ENCODE results near the gene RNF38.

GRCh38 chr9:36448017-36448416 is 47.9 kb upstream of the RNF38 start:
- TF ChIP-seq ZBTB21 (tag by site-specific recombination; IDR thresholded peaks at IDR 0.05) (no peak), ZNF140 (tag by site-specific recombination; IDR thresholded peaks at IDR 0.05) (no peak), ZNF830 (tag by site-specific recombination; IDR thresholded peaks at IDR 0.05; ENCODE audit: low read depth) (no peak), CTCF (tag by site-specific recombination; IDR thresholded peaks at IDR 0.05) (no peak), ZNF558 (tag by site-specific recombination; IDR thresholded peaks at IDR 0.05) (no peak), TRIM28 (IDR thresholded peaks at IDR 0.05; ENCODE audit: borderline replicate concordance, low read length) (no peak), ZNF426 (tag by site-specific recombination; IDR thresholded peaks at IDR 0.05) (no peak), REST (tag by site-specific recombination; IDR thresholded peaks at IDR 0.05) (no peak), ZNF707 (tag by site-specific recombination; IDR thresholded peaks at IDR 0.05) (no peak)

Measured in HEK293 (cell line).